GM19025 (cell line): ENCODE measurements around the gene ZBTB21.
A peak's percentile ranks its signal among the peaks of the same experiment; 100 is the strongest.

Source experiments
- ATAC-seq: cut with Tn5 transposase; IDR thresholded peaks from one replicate; pipeline ENCODE4 v1.9.1; 2021; ENCODE audit warnings: mild to moderate bottlenecking, low read depth, moderate library complexity; ENCODE audit not compliant: unreplicated experiment

Gene ZBTB21

DNA sequence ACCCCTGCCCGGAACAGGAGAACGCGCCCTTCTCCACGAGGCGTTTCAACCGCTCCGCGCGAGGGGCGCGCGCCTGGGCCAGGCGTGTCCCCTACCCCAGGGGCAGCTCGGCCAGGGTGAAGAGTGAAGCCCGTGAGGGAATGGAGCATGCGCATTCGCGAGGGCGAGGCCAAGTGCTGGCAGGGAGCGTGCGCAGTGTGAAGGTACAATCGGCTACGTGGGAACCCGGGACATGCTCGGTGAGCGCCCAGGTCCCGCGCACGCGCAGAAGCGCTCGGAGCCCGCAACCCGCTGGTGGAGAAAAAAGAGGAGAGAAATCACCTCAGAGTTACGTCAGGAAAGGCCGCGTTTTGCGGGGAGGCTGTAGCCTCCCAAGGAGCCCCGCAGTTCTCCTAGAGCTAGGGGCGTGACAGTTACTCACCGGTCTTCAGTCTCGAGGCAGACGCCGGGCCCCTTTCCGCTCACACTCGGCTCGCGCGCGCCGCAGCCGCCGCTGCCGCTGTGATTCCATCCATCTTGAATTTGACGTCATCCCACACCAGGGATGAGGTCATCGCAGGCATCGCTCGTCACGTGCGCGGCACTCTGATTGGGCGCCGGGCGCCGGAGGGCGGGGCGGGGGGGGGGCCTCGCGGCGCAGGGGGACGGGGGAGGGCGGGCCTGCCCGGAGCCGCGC, at the start of gene ZBTB21:
Gene ZBTB21 (minus strand): TSS at position 530 of the 676 bp plus-strand sequence. CDS start 16,265 bp downstream, outside the sequence.
- ATAC-seq, result peak; percentile 70

DNA sequence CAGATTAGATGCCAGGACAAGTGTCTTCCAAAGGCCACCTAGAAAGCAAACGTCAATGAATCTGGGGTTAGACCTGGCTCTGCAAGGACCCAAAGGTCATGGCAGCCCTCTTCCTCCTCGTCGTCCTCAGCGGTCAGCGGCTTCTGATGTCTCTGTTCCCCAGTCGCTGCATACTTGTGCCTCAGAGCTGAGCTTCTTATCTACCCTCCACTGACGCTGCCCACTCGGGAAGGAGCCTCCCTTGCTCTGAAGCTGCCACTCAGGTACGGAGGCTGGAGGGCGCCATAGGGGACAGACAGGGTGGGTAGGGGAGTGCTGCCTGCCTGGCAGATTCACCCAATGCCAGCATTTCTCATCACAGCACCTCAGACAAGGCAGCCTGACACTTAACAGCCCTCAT, 49.6 kb upstream of the ZBTB21 start:
- no peak for ATAC-seq

DNA sequence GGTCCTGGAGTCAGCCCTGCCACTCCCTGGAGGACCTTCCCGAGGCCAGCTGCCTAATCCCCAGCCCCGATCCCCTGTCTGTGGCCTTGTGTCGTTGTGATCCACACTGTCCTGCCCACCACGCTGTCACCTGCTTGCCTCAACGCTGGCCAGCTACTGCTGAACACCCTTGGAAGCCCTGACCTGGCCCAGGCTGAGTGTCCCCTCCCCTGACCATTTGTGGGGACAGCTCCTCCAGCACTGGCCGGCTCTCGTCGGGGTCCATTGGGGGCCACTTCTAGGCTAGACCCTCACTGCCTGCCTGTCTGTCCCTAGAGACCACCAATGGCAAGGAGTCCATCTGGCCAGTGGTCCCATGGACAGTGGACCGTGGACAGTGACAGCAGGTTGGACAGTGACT, 49.0 kb upstream of the ZBTB21 start:
- no peak for ATAC-seq

DNA sequence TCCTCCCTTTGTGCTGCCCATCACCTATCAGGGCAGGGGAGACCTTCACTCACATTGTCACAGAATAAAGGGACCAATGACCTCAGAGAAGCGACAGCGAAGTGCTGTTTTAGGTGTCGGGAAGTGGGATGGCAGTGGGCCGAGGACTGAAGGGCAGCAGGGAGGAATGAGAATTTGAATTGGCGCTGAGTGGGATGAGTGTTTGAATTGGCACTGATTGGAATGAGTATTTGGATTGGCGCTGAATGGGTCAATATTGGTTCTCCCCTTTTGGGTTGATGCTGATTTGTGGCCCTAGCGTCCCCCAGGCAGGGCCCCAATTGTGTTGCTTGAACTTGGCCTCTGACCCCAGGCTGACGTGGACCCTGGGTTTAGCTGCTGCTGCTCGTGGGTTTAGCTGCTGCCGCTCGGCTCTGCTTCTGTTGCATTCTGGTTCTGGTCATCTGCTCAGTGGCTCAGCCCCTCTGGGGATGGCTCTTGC, 48.5 kb upstream of the ZBTB21 start:
- ATAC-seq, result no peak

DNA sequence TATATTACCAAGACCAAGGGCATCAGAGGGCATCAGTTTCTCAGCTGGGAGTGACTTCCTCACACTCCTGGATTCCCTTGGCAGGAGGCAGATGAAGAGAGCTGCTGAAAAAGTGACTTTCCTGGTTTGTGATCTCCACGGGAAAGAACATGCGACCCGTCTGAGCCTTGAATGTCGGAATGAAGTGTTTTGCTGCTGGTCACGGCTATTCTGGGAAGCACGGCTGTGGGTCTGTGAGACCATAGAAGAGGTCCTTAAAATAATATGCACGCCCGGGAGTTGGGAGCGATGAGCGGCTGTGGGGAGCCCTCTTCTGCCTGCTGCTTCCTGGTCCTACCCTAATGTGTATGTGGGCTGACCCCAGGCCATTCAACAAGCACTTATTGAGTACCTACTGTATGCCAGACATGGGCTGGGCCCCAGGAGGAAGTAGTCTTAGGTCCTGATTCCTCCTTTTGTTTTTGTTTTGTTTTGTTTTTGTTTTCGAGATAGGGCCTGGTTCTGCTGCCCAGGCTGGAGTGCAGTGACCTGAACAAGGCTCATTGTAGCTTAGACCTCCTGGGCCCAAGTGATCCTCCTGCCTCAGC, 47.8 kb upstream of the ZBTB21 start:
- no peak for ATAC-seq

DNA sequence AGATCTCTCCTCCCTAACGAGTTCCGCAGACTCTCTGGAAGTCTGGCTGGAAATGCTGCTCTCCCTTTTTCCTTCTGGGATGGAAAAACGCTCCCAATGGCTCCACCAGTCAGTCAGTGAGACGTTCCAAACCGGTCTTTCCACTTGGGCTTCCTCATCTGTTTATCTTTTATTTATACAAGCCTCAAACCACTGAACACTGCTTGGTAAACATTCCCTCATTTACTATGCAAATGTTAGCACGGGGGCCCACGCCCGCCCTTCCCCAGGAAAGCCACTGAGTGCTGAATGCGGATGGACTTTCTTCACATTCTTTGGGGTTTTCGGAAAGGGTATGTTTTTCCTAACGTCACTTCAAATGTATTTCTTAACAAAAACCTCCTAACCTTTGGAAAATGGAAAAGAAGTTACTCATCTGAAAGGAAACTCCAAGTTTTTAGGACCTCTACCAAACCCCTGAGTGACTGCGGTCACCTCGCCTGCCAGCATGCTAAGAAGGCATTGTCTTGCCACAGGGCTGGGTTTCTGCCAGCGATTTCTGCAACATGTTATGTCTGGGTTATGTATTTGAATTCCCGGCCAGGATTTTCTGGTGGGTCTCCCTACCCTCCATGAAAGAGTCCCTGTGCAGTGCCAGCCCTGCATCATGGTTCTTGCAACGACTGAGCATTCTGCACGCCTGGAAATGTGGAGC, 47.0 kb upstream of the ZBTB21 start:
- no peak for ATAC-seq

DNA sequence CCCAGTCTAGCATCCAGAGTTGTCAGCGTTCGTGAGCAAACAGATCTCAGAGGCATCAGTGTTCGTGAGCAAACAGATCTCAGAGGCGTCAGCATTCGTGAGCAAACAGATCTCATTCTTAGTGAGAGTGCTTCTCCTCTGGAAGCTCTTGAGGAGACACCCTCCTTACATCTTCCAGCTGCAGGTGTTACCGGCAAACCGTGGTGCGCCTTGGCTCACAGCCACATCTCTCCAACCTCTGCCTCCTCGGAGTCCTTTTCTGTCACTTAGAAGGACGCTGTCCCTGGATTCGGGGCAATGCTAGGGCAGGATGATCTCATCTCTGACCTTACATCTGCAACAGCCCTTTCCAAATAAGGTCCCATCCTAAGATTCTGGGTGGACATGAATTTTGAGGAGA, 46.3 kb upstream of the ZBTB21 start:
- no peak for ATAC-seq

DNA sequence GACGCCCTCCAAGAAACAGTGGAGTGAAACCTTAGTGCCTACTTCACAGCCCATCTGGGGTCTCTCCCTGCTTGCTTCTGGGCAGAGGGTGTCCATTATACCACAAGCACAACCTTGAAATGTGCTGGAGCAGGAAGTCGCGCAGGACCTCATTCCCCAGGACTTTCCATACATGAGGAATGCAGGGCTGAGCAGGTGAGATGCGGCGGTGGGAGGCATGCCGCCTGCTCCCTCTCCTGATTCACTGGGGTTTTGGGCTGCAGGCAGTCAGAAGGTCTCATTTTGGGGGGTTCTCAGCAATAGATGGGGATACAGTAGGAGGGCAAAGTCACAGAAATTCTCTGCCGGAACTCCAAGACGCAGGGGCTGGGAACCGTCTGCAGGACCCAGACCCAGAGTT, 45.3 kb upstream of the ZBTB21 start:
- no peak for ATAC-seq

DNA sequence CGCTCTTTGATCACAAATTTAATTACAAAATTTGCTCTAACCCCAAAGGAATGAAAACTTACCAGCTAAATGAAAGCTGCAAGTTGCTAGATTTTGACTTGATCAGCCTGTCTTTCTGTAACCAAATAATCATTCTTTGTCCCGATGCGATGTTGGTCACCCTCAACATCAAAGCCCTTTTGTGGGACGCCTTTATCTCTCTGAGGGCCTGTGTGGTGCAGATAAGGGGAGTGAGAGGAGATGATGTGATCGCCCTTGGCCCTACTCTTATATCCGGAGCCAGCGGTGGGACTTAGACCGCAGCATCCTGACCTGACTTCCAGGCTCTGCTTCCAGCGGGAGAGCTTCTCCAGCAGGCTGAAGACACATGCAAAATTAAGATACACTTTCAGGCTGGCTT, 41.6 kb upstream of the ZBTB21 start:
- ATAC-seq, result no peak

DNA sequence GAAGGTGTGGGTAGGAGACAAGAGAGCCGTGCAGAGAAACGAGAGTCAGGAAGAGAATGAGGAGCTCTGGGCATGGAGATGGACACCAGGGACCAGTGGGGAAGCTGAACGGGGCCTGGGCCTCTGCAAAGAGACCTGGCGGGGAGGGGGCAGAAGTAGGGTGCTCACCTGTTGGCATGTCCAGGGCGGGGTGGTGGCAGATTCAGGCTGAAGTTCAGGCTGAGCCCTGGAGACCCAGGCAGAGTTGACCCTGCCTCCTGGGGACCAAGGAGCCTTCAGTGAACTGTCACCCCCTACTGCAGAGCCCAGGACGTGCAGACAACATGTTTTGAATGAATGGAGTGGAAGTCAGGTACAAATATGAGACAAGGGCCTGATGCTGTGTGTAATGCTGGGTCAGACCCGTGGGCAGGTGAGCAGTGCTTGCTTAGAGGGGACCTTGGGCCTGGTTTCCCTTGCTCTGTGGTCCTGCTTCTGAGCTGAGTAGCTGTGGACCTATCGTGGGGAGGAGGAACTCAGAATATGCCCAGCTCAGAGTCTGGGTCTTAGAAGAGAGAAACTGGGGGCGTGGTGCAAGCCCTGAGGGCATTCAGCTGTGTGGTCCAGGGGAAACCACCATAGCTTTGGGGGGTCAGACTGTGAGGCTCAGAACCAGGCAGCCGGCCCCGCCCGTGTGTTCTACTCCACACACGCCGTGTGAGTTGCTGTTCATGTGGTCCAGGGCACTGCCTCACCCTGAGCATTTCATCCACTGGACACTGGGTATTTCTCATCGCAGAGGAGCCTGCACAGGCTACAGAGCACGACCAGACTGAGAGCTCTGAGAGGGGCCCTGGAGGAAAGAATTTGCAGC, 39.6 kb upstream of the ZBTB21 start:
- no peak for ATAC-seq

DNA sequence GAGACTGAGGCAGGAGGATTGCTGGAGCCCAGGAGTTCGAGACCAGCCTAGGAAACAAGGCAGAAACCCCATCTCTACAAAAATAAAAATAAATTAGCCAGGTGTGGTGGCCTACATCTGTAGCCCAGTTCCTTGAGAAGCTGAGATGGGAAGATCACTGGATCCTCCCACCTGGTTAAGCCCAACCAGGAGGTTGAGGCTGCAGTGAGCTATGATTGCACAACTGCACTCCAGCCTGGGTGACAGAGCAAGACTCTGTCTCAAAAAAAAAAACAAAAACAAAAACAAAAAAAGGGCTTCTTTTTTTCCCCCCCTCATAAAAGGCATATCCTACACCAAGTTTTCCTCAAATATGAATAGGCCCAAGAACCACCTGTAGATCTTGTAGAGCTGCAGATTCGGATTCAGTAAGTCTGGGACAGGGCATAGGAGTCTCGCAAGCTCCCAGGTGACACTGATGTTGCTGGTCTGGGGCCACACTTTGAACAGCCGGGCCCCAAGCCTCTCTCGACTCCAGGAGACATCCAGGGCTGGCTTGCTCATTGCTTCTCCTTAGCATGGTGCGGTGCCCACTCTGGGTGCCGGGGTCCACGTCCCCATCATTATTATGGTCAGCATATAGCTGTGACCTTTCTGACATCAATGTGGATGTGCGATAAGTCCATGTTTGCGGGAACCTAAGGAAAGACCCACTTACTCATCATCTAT, 38.9 kb upstream of the ZBTB21 start:
- no peak for ATAC-seq

DNA sequence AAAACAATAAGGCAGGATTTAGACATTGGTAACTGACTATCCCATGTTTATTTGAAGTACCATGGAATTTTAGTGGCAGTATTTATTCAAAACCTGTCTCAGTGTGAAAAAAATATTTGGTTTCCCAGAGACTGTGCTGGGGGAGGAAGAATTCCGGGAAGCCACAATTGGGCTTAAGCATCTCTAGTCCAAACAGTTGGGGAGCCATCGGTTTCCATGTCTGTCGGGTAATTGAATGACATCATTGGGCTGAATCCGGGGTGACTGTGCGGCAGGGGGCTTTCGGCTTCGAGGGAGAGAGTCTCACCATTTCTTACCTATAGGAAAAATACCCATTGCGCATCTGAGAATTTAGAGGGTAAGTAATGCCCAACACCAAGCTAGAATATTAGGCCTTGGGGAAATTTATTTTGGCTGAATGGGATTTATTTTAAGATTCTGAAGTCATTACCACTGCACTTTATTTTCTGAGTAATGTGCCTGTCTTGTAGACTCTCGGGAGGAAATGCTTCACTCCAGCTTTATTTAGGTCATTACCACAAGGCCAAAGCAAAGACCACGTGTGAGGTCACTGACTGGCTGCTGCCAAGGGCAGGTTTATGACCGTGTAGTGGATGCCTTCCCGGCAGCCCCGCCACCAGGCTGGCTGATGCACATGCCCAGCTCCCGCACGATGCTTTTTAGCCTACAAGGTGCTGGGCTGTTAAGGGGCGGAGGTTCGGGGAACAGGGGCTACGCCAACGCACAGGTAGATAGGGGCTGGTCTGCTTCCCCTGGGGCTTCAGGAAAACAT, 37.9 kb upstream of the ZBTB21 start:
- ATAC-seq, result no peak

DNA sequence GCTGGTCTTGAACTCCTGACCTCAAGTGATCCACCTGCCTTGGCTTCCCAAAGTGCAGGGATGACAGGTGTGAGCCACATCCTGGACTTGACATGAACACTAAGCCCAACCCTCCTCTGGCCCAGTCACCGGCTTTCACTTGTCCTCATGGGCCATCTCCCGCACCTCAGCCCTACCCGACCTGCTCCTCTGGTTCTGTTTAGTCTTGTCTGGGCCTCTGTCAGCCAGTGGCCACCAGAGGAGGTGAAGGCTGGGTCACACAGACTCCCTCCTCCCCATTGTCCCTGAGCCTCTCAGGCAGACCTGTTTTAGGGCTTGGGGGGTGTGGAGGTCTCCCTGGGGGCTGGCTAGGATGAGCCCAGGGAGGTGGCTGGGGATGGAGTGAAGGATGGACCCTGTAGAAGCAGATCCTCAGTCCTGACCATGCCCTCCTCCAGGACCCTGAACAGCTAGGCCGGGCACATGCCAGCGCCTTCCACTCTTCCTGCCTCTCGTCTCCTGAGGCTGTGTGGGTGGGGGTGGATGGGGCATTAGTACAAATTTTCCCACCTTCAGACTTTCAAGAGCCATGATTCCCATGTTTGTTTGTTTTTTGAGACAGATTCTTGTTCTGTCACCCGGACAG, 34.8 kb upstream of the ZBTB21 start:
- ATAC-seq, result no peak

DNA sequence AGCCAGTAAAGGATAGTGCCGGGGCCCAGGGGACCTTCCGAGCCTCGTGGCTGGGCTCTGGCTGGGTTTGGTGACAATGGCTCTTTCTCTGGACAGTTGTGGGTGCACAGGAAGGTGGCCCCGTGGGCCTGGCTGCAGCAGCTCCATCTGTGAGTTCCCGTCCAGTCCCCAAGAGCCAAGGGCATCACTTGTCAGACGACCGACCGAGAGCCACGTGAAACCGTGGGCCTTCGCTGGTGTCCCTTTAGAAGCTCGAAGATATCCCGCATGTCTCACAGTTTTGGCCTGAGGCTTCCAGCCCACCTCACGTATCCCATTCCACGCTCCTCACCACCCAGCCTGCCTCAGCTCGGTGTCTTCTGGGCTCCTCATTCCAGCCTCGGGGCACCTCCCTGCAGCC, 33.8 kb upstream of the ZBTB21 start:
- ATAC-seq, result no peak

DNA sequence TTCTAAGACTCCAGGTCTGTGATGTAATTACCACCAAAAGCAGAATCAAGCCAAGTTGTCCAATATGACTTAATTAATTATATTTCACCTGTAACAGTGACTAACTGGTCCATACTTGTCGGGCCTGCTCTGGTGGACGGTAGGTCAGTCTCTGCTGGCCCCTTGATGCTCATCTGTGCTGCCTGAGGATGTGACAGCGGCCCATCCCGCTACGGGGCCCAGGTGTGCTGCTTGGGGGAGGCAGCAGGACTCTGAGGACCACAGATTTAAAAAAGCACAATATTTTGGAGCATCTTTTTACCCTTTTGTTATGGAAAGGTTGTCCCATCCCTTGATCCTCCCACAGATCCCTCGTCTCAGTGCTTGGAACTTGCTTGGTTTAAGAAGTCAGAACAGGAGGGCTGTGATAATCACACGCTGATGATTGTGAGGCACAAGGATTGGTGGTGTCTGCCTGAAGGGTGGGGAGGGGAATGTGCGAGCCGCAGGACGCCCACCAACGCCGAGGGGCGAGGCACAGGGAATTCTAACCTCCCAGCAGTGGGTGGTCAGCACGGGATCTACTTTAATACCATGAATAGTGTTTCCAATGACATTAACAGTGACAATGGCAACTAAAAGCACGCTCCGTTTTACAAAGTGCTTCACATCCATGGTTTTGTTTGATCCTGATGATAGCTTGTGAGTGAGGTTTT, 33.2 kb upstream of the ZBTB21 start:
- no peak for ATAC-seq

DNA sequence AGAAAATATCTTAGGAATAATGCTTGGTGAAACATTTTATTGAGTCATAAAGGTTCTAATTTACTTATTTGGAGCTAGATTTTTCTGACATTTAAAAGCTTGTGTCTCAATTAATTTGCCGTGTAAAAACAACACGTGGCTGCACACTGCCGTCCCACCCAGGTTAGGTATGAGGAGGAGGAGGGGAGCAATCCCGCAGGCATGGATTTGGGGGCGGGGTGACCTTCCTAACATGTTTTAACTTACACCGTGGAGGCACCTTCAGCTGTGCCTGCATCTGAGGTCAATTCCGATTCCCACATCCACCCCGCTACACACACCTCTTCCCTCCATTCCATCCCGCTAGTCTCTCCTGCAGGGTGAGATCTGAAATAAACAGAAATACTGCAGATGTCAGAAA, 32.5 kb upstream of the ZBTB21 start:
- ATAC-seq, result no peak

DNA sequence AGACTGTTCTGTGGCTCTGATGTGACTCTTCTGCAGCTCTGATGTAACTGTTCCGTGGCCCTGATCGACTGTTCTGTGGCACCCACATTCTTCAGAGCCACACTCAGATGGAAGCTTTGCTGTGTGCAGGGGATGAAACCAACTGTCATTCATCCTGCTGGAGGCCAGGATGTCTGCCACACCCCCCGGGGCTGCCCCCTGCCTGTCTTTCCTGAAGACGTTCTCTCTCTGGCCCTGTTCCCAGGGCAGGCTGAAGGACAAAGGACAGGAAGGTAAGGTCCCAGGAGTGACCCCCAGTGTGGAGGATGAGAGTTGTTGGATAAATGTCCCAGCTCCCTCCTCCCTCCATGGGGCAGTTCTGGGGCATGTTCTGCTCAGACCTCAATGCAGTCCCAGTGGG, 31.6 kb upstream of the ZBTB21 start:
- no peak for ATAC-seq

DNA sequence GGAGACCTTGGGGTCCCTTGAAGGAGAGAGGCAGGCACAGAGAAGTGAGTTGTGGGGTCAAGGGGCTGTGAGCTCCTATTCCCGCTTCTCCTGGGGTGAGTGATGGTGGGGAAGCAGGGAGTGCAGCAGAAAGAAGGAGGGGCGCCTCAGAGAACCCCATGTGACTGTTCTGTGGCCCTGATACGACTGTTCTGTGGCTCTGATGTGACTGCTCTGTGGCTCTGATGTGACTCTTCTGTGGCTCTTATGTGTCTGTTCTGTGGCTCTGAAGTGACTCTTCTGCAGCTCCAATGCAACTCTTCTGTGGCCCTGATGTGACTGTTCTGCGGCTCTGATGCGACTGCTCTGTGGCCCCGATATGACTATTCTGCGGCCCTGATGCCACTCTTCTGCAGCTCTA, 31.1 kb upstream of the ZBTB21 start:
- ATAC-seq, result no peak
